ENCODE data around the gene GANAB.
"Not testable (repeated sequence)": the region's sequence is repeated elsewhere in the genome, so short reads cannot be mapped to it uniquely, and the experiment has no call there.

GANAB gene

DNA sequence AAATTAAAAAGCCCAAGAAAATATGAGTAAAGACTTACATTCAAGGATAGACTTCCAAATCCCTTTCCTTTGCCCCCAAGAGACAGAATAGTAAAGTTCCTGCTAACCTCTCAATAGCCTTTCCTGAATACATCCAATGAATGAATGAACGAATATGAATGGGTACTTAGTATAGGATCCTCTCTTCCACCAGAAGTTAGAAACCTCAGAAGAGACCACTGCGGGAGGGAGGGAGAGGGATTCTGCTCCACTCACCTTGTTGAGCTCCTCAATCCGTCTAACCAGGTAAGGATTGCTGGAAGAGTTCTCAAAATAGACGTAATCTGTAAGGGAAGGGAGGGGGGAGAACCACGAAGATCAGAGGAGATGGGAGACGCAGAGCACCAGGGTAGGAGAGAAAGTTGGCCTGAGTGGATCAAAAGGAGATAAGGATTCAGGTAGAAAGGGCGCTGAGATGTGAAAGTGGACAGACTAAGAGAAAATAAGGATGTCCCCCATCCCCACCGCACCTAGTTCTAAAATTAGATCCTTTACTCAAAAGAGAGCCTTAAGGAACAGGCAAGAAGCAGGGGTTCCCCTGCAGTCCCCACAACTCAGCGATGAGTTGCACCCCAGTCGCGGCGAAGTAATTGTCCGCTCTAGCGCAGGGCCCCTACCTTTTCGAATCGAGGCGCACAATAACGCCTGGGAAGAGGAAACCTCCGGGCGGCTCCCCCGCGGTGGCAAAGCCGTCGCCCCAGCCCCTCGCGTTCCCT, 45.9 kb downstream of the GANAB start:
- DNase-seq, result no peak

DNA sequence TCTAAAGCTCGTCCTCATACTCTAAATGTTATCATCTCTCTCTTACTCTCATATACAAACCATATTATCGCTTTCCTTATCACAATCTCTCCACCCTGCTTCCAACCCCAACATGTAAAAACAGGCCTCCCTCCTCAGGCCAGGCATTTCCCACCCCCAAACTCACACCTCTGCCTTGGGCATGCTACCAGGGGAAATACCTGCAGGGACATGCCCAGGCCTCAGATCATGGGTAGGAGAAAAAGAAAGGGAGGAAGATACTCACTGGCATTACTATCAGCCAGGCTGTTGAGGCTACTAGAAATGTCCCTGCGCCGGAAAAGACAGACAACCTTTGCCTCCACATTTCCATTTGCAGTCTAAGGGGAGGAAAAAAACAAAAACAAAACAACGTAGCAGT, 46.5 kb downstream of the GANAB start:
- no peak for DNase-seq

DNA sequence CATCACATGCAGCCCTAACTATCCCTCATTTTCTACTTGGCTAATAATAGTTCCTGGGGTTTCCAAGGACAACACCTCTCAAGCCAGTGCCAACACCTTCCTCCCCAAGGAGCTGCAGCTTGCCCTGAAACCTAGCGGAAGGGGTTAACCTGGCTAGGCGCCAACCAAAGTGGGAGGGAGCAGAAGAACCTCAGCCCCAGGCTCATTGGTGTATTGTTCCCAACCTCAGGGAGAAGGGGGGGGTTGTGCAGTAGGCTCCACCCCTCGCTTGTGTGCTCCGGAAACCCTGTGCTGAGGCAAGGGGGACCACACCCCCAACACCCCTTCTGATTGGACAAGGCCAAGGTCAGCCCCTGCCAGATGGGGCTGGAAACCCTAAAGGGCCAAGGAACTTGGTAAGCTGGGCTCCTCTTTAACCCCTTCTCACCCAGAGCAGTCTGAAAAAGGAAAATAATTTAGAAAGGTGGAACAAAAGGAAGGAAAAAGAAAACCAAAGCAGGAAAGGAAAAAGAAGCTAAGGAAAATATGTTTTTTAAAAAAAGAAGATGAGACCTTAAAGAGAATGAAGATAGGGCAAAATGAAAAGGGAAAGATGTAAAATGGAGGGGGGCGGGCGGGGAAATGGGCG, 47.2 kb downstream of the GANAB start:
- peak; percentile 88 for DNase-seq

DNA sequence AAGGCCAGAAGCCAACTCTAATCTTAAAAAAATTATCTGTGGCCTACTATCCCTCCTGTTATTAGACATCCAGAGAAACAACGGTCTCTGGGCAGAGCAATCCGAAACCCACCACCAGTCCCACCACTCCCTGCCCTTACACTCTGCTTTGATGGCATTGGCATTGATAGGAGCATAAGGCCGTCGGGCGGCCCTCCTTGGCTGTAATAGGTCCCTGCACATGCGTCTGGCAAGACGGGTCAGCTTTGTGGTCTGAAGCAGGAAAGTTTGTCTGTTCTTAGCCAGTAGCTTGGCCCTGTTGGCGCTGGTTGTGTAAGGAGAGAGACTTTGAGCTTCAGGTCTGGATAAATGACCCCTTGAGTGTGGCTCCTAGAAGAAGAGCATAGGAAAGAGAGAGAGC, 51.3 kb downstream of the GANAB start:
- no peak for DNase-seq

DNA sequence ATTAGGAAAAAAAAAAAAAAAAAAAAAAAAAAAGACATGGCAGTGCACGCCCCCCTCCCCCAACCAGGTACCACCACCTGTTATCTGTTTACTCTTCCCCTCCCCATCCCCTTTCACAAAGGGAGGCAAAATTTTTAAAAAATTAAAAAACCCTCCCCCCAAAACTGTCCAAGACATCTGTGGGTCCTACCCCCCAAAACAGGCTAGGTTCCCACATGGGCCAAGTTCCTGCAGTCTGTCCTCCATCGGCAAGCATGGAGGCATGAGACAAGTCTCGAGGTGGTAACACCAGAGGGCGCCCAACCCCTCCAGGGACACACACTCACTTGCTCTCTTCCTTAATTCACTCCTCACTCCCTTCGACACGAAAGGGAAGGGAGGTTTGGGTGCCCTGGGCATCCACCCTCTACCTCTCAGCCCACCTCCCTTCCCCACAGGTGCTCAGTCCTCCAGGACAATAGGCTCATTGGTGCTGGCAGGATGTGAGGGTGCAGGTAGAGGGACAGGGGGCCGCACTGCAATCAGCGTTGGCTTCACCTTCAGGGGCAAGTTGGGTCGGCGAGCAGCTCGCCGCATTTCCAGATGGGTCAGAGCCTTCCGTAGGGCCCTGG, 52.9 kb downstream of the GANAB start:
- peak; percentile 3 for DNase-seq

DNA sequence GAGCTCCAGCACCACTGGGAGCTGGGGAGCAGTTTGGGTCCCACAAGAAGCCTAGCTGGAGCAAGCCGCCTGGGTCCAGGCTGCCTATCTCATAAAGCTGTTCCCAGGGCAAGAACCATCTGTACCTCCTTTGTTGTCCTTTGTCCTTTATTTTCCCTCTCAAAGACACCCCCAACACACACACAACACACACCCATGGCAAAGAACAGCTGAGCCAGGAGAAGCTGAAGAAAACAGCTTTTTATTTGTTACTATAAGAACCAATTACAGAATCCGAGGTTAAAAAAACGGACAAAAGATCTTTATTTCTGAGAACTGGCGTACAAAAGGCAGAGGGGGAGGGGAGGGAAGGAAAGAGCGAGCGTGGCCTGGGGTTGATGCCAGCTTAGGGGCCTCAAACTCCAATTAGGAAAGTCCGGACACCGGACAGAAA, 53.4 kb downstream of the GANAB start:
- DNase-seq, result no peak

DNA sequence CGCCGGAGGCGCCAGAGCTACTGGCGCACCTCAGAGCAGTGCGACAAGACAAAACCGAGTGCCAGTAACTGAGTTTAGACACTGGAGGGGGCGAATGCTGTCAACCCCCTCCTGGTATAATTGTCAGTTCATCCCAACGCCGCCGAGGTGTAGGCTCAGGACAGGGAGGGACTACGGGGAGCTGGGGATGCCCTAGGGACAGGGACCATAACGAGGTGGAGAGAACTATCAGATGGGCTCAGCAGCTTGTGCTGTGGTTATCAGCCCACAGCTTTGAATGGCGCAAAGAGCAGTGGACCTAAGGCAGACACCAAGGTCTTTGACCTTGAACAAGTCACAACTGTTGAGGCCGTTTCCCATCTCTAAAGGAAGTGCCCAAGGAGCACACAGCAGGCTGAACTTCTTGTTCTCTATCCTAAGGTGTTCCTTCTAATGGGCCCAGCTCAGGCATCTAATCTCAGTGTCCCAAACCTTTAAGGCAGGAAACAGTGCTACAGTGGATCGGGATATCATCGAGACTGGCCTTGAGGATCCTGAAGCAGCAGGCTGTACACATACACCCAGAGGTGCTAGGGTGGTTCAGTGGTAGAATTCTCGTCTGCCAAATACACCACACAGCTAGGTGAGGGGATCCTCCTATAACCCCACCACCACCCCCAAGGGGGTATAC, 54.1 kb downstream of the GANAB start:
- DNase-seq, result no peak

DNA sequence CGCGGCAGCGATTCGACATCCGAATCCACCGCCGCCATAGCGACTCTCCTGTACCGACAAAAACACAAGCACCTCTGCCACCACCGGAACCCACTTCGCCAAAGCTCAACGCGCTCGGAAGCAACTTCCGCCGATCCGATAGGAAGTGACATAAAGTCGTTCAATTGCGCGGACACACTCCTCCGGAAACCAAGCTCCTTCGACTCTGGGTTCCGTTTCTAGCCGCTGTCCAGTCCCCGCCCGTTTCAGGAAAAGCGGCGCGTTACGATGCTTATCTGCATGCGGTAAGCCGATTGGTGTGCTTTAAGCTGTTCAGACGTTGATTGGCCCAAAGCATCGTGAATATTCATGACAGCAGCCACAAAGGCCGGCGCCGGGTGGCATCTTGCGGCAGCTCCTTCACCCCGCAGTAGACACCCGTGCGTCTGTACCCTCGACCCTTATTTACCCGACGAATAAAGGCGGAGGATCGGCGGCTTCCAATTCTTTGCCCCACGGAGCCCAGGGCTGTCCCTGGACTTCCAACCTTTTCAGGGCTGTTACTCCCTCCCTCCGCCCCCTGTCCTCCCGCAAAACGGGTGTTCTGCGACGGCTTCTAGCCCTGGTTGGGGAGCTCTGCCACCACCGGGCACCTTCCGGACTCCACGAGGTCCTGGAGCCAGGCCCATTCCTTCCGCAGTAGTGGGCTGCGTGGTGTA, 54.8 kb downstream of the GANAB start, which contains the start of gene TUT1:
Gene TUT1 (minus strand): TSS at position 76 of the 698 bp plus-strand sequence. CDS start 38 bp downstream, at position 38.
- peak; percentile 99 for DNase-seq

DNA sequence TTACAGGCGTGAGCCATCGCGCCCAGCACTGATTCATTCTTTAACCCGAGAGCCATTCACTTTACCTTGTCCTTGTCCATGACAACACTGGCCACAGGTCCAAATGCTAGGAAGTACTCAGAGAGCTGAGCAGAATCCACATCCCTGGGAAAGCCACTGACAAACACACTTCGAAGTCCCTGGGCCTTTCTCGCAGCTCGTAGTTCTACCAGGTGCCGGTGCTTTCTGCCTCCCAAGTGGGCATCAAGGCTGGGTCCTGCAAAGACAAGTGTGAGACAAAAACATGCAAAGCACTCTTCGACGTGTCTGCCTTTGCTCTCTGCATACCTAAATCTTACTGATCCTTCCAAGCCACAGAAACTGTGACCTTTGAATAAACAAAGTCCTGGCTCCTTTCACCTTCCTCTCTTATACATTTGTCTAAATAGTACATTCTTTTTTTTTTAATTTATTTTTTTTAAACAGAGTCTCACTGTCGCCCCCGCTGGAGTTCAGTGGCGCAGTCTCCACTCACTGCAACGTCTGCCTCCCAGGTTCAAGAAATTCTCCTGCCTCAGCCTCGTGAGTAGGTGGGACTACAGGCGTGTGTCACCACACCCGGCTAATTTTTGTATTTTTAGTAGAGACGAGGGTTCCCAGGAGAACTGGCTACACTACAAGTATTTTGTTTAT, 57.3 kb downstream of the GANAB start:
- DNase-seq, result no peak

DNA sequence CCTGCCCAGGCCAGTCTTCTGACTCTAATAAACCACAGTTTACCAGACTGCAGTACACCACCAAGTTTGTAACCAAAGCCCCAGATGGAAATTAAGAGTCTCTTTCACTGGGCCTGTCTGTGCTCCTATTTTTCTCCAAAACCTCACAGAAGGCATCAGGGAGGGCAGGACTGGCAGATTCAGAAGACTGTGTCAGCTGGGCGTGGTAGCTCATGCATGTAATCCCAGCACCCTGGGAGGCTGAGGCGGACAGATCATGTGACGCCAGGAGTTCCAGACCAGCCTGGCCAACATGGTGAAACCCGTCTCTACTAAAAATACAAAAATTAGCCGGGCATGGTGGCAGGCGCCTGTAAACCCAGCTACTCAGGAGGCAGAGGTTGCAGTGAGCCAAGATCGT, 61.1 kb downstream of the GANAB start:
- DNase-seq, result not testable (repeated sequence)

DNA sequence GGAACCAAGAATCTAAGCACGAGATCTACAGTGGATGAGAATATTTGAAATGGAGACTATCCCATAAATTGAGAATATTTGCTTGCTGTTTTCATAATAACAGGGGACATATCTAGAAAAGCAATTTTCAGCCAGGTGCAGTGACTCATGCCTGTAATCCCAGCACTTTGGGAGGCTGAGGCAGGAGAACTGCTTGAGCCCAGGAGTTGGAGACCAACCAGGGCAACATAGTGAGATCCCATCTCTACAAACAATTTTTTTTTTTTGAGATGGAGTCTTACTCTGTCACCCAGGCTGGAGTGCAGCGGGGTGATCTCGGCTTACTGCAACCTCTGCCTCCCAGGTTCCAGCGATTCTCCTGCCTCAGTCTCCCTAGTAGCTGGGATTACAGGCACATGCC, 64.7 kb downstream of the GANAB start:
- not testable (repeated sequence) for DNase-seq

DNA sequence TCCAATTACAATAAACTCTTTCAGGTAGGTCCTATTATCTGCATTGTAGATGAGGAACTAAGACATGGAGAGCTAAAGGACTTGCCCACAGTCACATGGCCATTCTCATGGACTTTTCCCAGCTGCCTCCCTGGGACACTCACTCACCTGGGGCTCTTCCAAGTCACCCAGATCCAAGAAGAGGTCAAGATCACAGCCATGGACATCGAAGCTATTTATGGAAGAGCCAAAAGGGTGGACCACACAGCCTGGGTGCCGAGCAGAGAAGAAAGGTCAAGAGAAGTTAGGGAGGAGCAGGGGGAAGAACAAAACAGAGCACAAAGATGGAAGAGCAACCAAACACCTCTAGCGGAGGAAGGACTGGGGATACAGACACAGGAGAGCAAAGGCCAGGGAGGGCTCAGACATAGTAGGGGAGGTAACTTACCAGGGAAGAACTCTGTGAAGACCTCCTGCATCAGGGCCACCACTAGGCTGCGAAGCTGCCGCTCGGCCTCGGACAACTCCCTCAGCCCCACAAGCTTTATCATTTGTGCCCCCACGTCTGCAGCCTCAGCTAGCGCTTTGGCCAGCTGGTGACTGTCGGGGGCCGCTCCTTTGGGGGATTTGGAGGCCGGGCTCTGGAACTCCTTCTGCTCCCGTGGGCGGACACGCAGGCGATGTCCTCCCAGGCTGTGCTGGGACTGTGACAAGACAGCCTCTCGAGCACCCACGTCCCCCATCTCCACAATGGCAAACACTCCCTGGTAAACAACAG, 65.3 kb downstream of the GANAB start:
- DNase-seq, result no peak

DNA sequence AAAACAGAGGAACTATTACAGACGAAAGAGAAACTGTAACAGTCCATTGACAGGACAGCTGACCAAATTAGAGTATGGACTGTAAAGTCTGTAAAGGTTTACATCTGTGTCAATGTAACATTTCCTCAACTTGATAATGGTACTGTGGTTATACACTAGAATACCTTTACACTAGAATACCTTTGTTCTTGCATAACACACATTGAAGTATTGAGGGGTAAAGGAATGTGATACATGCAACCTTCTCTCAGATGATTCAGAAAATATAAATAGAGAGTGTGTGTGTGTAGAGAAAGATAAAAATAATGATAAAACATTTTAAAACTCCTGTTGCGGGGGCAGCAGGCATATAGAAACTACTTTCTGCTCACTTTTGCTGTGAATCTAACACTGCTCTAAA, 67.2 kb downstream of the GANAB start:
- DNase-seq, result no peak

DNA sequence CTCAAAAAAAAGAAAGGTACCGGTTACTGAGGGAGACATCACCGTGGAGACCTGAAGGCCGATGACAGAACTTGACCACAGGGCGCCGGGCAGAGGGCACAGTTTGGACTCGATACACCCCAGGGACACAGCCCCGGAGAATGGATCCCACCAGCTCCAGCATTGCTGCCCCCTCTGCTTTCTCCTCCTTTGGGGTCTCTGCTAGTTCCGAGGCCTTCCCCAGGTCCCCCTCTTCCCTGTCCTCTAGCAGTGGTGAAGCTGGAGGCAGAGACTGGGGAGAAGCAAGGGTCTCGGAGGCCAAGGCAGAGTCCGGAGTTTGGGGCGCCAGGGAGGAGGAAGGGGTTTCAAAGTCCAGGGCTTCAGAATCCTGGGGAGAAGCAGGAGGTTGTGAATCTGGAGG, 67.9 kb downstream of the GANAB start:
- DNase-seq, result no peak

DNA sequence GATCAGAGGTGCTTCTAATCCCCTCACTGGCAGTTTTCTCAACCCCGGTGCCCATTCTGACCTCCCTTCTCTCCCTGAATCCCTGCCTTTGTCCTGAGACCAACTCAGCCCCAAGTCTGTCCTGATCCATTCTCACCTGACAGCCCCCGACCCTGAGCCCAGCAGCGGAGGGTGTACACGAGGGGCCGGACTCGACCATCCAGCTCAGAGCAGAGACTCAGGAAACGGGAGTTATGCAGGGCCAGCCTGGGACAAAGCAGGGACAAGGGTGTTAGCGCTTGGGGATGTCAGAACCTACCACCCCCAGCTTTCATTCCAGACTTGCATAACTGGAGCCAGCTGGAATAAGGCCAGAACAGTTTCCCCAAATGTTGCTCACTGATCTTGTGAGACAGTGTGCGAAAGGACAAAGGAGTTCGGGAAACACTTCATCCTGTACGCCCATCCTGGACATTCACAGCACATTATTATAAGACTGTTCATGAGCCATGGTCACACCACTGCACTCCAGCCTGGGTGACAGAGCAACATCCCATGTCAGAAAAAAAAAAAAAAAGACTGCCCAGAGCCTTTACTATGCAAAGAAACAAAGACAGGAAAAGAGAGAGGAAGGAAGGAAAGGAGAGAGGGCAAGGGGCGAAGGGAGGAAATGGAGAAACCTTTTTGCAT, 69.2 kb downstream of the GANAB start:
- DNase-seq, result no peak

DNA sequence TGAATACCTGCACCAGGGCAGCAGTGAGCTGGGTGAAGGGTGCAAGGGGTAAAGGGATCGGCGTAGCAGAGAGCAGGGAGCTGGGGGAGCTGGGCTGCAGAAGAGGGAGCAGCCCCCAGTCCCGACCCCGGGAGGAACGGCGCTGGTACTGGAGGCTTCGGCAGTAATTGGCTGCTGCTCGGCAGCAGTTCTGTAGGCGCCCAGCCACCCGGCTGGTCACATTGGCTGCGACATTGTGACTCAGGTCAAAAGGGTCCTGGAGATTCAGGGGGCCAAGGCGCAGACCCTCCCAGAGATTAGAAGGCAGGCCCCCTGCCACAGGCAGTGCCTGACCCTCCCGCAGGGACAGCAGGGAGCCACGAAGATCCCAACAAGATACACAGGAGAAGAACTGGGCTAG, 70.6 kb downstream of the GANAB start:
- DNase-seq, result no peak

DNA sequence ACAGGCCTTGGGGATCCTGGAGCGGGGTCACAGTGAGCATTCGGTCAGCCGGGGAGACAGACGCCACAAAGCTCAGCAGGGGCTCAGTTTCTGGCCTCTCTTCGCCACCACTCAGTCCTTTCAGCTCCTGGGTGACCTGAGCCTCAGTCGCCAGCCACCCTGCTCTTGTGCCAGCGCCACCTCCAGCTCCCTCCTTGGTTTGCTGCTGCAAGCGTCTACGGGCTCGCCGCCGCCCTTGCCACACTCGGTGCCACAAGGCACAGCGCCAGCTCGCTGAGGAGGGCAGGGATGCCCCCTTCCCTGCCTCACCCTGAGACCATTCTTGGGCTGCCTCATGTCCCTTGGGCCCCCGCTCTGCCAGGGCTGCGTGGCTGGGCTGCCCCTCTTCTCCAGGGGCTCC, 71.3 kb downstream of the GANAB start:
- DNase-seq, result no peak

Data from DMS79 (cell line).